H1 (cell line): Measurements from ENCODE around the gene FBXO45. TPM values are rescaled to one million over a fixed set of nuclear protein-coding genes. Genes with fewer than 3 reads are reported as not detected.
A peak's percentile ranks its signal among the peaks of the same experiment; 100 is the strongest.

Experiments
- CTCF ChIA-PET: fragments of 300-600 bp; sonication (Branson Sonifier 250); formaldehyde crosslinking; loops from one replicate; lab custom pipeline; 2021; ENCODE audit not compliant: partially characterized antibody; lab: Charles Lee
- POLR2A ChIA-PET: fragments of 300-600 bp; sonication (Branson Sonifier 250); formaldehyde crosslinking; loops from one replicate; lab custom pipeline; 2021; ENCODE audit warnings: inconsistent platforms; ENCODE audit not compliant: partially characterized antibody; lab: Charles Lee
- DNase-seq, 2 experiments: peaks; one replicate each; pipeline versions ENCODE4 v3.0.0 to v3.0.0-alpha.2; 2010 to 2022; ENCODE audit warnings: low spot score in 2 of 2, low read depth in 1 of 2, mixed read lengths in 1 of 2
- FAIRE-seq: peaks from 2 replicates; lab custom pipeline; 2011; peaks lifted over from hg19 to GRCh38; lab: Jason Lieb, UNC
- H2AFZ ChIP-seq: 2 replicates; pipeline ENCODE4 v1.8.1; 2012; ENCODE audit warnings: low read length, inconsistent platforms
- H2AK5ac ChIP-seq: 2 replicates; pipeline ENCODE4 v1.6.1; 2013; ENCODE audit warnings: low read depth, low read length
- H2BK120ac ChIP-seq: replicated peaks from 2 replicates; pipeline ENCODE3; 2013; ENCODE audit warnings: low read depth, low read length, inconsistent platforms
- H2BK12ac ChIP-seq: 2 replicates; pipeline ENCODE4 v1.6.1; 2013; ENCODE audit warnings: low read depth, low read length
- H2BK15ac ChIP-seq: 2 replicates; pipeline ENCODE4 v1.6.1; 2013; ENCODE audit warnings: low read length
- H2BK20ac ChIP-seq: 2 replicates; pipeline ENCODE4 v1.6.1; 2013; ENCODE audit warnings: low read length
- H2BK5ac ChIP-seq: 2 replicates; pipeline ENCODE4 v1.6.1; 2013; ENCODE audit warnings: low read depth, low read length
- H3K14ac ChIP-seq: 2 replicates; pipeline ENCODE4 v1.6.1; 2013; ENCODE audit warnings: inconsistent platforms; ENCODE audit not compliant: insufficient read length
- H3K18ac ChIP-seq: 2 replicates; pipeline ENCODE4 v1.6.1; 2013; ENCODE audit warnings: low read length; ENCODE audit errors: extremely low read depth
- H3K23ac ChIP-seq: 2 replicates; pipeline ENCODE4 v1.6.1; 2013; ENCODE audit warnings: inconsistent platforms; ENCODE audit not compliant: insufficient read length
- H3K23me2 ChIP-seq: 2 replicates; pipeline ENCODE4 v1.6.1; 2013; ENCODE audit warnings: low read depth, low read length
- H3K27ac ChIP-seq: 2 replicates; pipeline ENCODE4 v1.6.1; 2011; ENCODE audit warnings: low read depth, low read length, inconsistent platforms
- H3K27me3 ChIP-seq, 4 experiments: replicated peaks in 1 of 4; 1 replicate in 1 of 4; 2 replicates in 3 of 4; pipeline versions ENCODE4 v1.6.1 to v1.8.1; 2011 to 2013; ENCODE audit warnings: low read length in 3 of 4, mild to moderate bottlenecking in 3 of 4, inconsistent platforms in 2 of 4, mixed read lengths in 2 of 4, moderate library complexity in 1 of 4; ENCODE audit not compliant: control insufficient read depth in 3 of 4, insufficient read depth in 3 of 4; ENCODE audit errors: extremely low read depth in 1 of 4
- H3K36me3 ChIP-seq, 4 experiments: 2 replicates each; pipeline versions ENCODE4 v1.6.1 to v1.8.1; 2011 to 2013; ENCODE audit warnings: mild to moderate bottlenecking in 4 of 4, low read length in 3 of 4, moderate library complexity in 2 of 4, control low read depth in 1 of 4, inconsistent platforms in 1 of 4; ENCODE audit not compliant: insufficient read depth in 4 of 4, control insufficient read depth in 2 of 4
- H3K4ac ChIP-seq: replicated peaks from 2 replicates; pipeline ENCODE3; 2013; ENCODE audit warnings: low read length, low read depth, mixed read lengths, inconsistent platforms; ENCODE audit not compliant: insufficient read length
- H3K4me1 ChIP-seq, 4 experiments: replicated peaks in 1 of 4; 1 replicate in 1 of 4; 2 replicates in 3 of 4; pipeline versions ENCODE4 v1.6.1 to v1.8.1; 2011 to 2013; ENCODE audit warnings: low read length in 3 of 4, inconsistent platforms in 2 of 4, mixed read lengths in 1 of 4; ENCODE audit not compliant: insufficient read depth in 4 of 4, control insufficient read depth in 3 of 4
- H3K4me2 ChIP-seq, 2 experiments: 2 replicates each; pipeline versions ENCODE4 v1.6.1 to v1.8.1; 2011 to 2013; ENCODE audit warnings: low read depth in 2 of 2, low read length in 2 of 2, control low read depth in 1 of 2, inconsistent platforms in 1 of 2, mild to moderate bottlenecking in 1 of 2; ENCODE audit not compliant: insufficient read depth in 1 of 2
- H3K4me3 ChIP-seq, 4 experiments: fragments of 200-600, 300-600 bp in 1 of 4; sonication (generic), shearing (Covaris generic), sonication (Bioruptor Twin) in 1 of 4; 2 replicates each; pipeline versions ENCODE4 v1.5.1 to v1.8.1; 2011 to 2016; ENCODE audit warnings: low read length in 4 of 4, low read depth in 3 of 4, control low read depth in 2 of 4, inconsistent platforms in 2 of 4, mild to moderate bottlenecking in 2 of 4, mixed read lengths in 1 of 4, moderate library complexity in 1 of 4; ENCODE audit not compliant: insufficient read depth in 2 of 4; ENCODE audit errors: extremely low read depth in 1 of 4
- H3K56ac ChIP-seq: replicated peaks from 2 replicates; pipeline ENCODE3; 2013; ENCODE audit warnings: low read depth, mild to moderate bottlenecking, mixed read lengths, low read length, inconsistent platforms; ENCODE audit not compliant: insufficient read length
- H3K79me1 ChIP-seq: 2 replicates; pipeline ENCODE4 v1.6.1; 2013; ENCODE audit warnings: low read depth, low read length, control low read depth
- H3K79me2 ChIP-seq, 2 experiments: 2 replicates each; pipeline versions ENCODE4 v1.6.1 to v1.8.1; 2012 to 2013; ENCODE audit warnings: low read length in 2 of 2, mild to moderate bottlenecking in 2 of 2, inconsistent platforms in 1 of 2; ENCODE audit not compliant: insufficient read depth in 2 of 2, control insufficient read depth in 1 of 2
- H3K9ac ChIP-seq, 4 experiments: replicated peaks in 1 of 4; 1 replicate in 1 of 4; 2 replicates in 3 of 4; pipeline versions ENCODE4 v1.6.1 to v1.8.1; 2011 to 2013; ENCODE audit warnings: low read depth in 3 of 4, low read length in 3 of 4, control low read depth in 2 of 4, mild to moderate bottlenecking in 2 of 4, moderate library complexity in 2 of 4, inconsistent platforms in 1 of 4; ENCODE audit errors: extremely low read depth in 1 of 4
- H3K9me3 ChIP-seq, 2 experiments: 2 replicates each; pipeline versions ENCODE4 v1.6.1 to v1.8.1; 2012 to 2013; ENCODE audit warnings: mild to moderate bottlenecking in 2 of 2, moderate library complexity in 2 of 2, control low read depth in 1 of 2, inconsistent platforms in 1 of 2, low read depth in 1 of 2, low read length in 1 of 2, mixed read lengths in 1 of 2; ENCODE audit not compliant: insufficient read depth in 2 of 2
- H4K20me1 ChIP-seq, 2 experiments: replicated peaks in 1 of 2; 2 replicates each; pipeline versions ENCODE3 to v1.8.1; 2011 to 2013; ENCODE audit warnings: inconsistent platforms in 2 of 2, low read length in 2 of 2, mild to moderate bottlenecking in 1 of 2; ENCODE audit not compliant: insufficient read depth in 2 of 2, control insufficient read depth in 1 of 2
- H4K5ac ChIP-seq: 2 replicates; pipeline ENCODE4 v1.6.1; 2013; ENCODE audit warnings: low read length, low read depth, mixed read lengths, inconsistent platforms; ENCODE audit not compliant: insufficient read length
- H4K8ac ChIP-seq: 2 replicates; pipeline ENCODE4 v1.8.0; 2013; ENCODE audit warnings: mild to moderate bottlenecking, moderate library complexity, low read length, inconsistent platforms; ENCODE audit not compliant: insufficient read depth; ENCODE audit errors: extremely low read depth
- H4K91ac ChIP-seq: replicated peaks from 2 replicates; pipeline ENCODE3; 2013; ENCODE audit warnings: low read length, mixed read lengths, inconsistent platforms; ENCODE audit not compliant: insufficient read length
- E2F6 ChIP-seq: IDR thresholded peaks from 2 replicates; pipeline ENCODE4 v1.6.1; 2012; ENCODE audit warnings: inconsistent platforms
- POLR2AphosphoS5 ChIP-seq: IDR thresholded peaks from 2 replicates; pipeline ENCODE4 v1.6.1; 2011; ENCODE audit warnings: low read depth, low read length
- WGBS, 2 experiments: shearing (Covaris generic) in 1 of 2; methylation state at CpG; one replicate each; pipeline versions ENCODE4 v1.1.6 to v1.1.7; 2013 to 2015; ENCODE audit warnings: low lambda C conversion rate in 2 of 2, mixed read lengths in 2 of 2, inconsistent platforms in 1 of 2, low coverage in 1 of 2, missing lambda C conversion rate in 1 of 2; ENCODE audit not compliant: insufficient replicate concordance in 2 of 2, insufficient coverage in 1 of 2, insufficient read length in 1 of 2; ENCODE audit errors: extremely low coverage in 1 of 2, missing lambda C conversion rate in 1 of 2; 5-methylcytosine and 5-hydroxymethylcytosine counted together
- polyA plus RNA-seq, 7 experiments: library from polyadenylated mRNA; depleted of rRNA in 3 of 7; stranded (reverse) in 5 of 7; unstranded in 2 of 7; fragments of >200 nt in 5 of 7; fragments of 200-250 nt in 2 of 7; gene quantifications; 1 replicate in 5 of 7; 2 replicates in 1 of 7; 4 replicates in 1 of 7; pipeline versions ENCODE4 v1.2.1 to v1.2.3, GENCODE V29; 2011 to 2013; ENCODE audit warnings: missing spikeins in 2 of 7, mixed read lengths in 2 of 7
- total RNA-seq: library from RNA; stranded (reverse); fragmentation: NEBNext Ultra II Directional; extraction: Animal tissue kit (Norgen Biotek cat#: 25700); gene quantifications from 2 replicates; pipeline ENCODE4 v1.2.1, GENCODE V29; 2021

The FBXO45 gene
- total and polyA plus RNA-seq, 2 of the 8 experiments (the other 6 are each of a cell fraction or from before 2014, with no cell fraction given), result 5.2 to 19.4 TPM

DNA sequence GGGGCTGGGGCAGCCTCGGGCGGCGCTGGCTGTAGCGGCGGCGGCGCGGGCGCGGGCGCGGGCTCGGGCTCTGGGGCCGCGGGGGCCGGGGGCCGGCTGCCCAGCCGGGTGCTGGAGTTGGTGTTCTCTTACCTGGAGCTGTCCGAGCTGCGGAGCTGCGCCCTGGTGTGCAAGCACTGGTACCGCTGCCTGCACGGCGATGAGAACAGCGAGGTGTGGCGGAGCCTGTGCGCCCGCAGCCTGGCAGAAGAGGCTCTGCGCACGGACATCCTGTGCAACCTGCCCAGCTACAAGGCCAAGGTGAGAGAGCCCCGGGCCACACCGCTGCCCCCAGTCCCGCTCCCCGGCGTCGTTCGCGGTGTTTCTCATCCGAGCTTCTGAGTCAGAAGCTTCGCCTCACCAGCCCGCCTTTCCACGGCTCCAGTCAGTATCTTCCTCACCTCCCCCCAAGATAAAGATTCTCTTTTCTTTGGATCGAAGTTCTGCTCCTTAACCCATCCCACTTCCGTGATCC, 600 bp downstream of the FBXO45 start:
- H2BK120ac ChIP-seq, result no peak overlapping the region
- no peak overlapping the region for H3K18ac ChIP-seq
- H2BK5ac ChIP-seq, result no peak overlapping the region; the same call in 1 of the 2 replicates
- FAIRE-seq, result no peak
- H3K4me1 ChIP-seq, result peaks cover 0 to 6% (median 2%) of the 10 kb centered on the region in 4 experiments; a peak in 4 of 7 replicates
- H3K56ac ChIP-seq, result no peak overlapping the region
- no peak overlapping the region for H3K4ac ChIP-seq
- no peak overlapping the region for H2BK15ac ChIP-seq
- CTCF ChIA-PET, result interaction anchor here (1.2 to 2.0 kb wide), 2 partner anchors 14 to 40 kb away, joined by 3 to 6 read pairs; no protein-coding TSS in a partner anchor
- no peaks in the 10 kb centered on the region for H3K9me3 ChIP-seq
- H3K27ac ChIP-seq, result peak overlapping the region; percentile 92; the same call in 1 of the 2 replicates
- 3% methylated on average over 26 of the region's 44 CpGs; no CpG with 5 or more reads in 1 of the 2 experiments for WGBS, 2 experiments
- no peak overlapping the region for H2BK12ac ChIP-seq
- no peak overlapping the region; the same call in 1 of the 2 replicates for H2AFZ ChIP-seq
- peak overlapping the region; percentile 79 to 92 for H3K4me2 ChIP-seq
- H3K79me1 ChIP-seq, result peaks cover 6% of the 10 kb centered on the region; the same call in 1 of the 2 replicates
- peak; percentile 40; the same call in 1 of the 2 replicates for TF ChIP-seq POLR2AphosphoS5
- no peak for TF ChIP-seq E2F6
- H3K27me3 ChIP-seq, result no peaks in the 10 kb centered on the region
- peaks cover 12% of the 10 kb centered on the region for H3K23me2 ChIP-seq
- no peak overlapping the region for H4K91ac ChIP-seq
- H4K20me1 ChIP-seq, result peaks cover 0 to 4% of the 10 kb centered on the region in 2 experiments
- peak overlapping the region; percentile 93 to 99 (median 96) for H3K4me3 ChIP-seq
- no peak overlapping the region; the same call in 1 of the 2 replicates for H4K8ac ChIP-seq
- no peak overlapping the region for H3K14ac ChIP-seq
- peaks cover 6 to 61% of the 10 kb centered on the region in 2 experiments; a peak in 3 of 4 replicates for H3K79me2 ChIP-seq
- no peak overlapping the region for H4K5ac ChIP-seq
- H3K23ac ChIP-seq, result no peak overlapping the region
- H3K36me3 ChIP-seq, result peaks cover 0 to 3% (median 1%) of the 10 kb centered on the region in 4 experiments; a peak in 1 of 8 replicates
- POLR2A ChIA-PET, result interaction anchor here (1.0 to 5.0 kb wide), 8 partner anchors 11 to 373 kb away, joined by 3 to 27 read pairs (median 4); partner anchors contain the start of gene NCBP2
- peak; percentile 13 to 65 for DNase-seq
- H3K9ac ChIP-seq, result peak overlapping the region; percentile 65 to 95 (median 92)
- H2AK5ac ChIP-seq, result no peak overlapping the region
- H2BK20ac ChIP-seq, result no peak overlapping the region
